BE2C (cell line): ENCODE results near the gene TFAP2C.

ENCODE experiments used
- DNase-seq: peaks from one replicate; pipeline ENCODE4 v3.0.0-alpha.2; 2020
- H3K27me3 ChIP-seq: fragments of 250-450 bp; sonication (Bioruptor Pico); 2 replicates; pipeline ENCODE4 v1.5.1; 2020; ENCODE audit warnings: mild to moderate bottlenecking
- H3K36me3 ChIP-seq: fragments of 250-450 bp; sonication (Bioruptor Pico); 2 replicates; pipeline ENCODE4 v1.5.1; 2020; ENCODE audit warnings: mild to moderate bottlenecking
- H3K4me1 ChIP-seq: fragments of 250-450 bp; sonication (Bioruptor Pico); 2 replicates; pipeline ENCODE4 v1.5.1; 2020
- H3K4me3 ChIP-seq: 2 replicates; pipeline ENCODE4 v1.5.1; 2011; ENCODE audit warnings: low read depth, low read length
- H3K9me3 ChIP-seq: fragments of 250-450 bp; sonication (Bioruptor Pico); 2 replicates; pipeline ENCODE4 v1.5.1; 2020
- CTCF ChIP-seq: IDR thresholded peaks from 2 replicates; pipeline ENCODE4 v1.5.1; 2012; ENCODE audit warnings: mild to moderate bottlenecking, low read depth, low read length

Gene TFAP2C

GRCh38 chr20:56628015-56628872, 862 bp upstream of the TFAP2C start:
- no peaks in the 10 kb centered on the region for H3K36me3 ChIP-seq
- DNase-seq = no peak
- H3K4me1 ChIP-seq = no peaks in the 10 kb centered on the region
- no peaks in the 10 kb centered on the region for H3K9me3 ChIP-seq
- no peak for TF ChIP-seq CTCF
- H3K27me3 ChIP-seq = peaks cover 87% of the 10 kb centered on the region
- H3K4me3 ChIP-seq = no peak overlapping the region

GRCh38 chr20:56629464-56630085, 469 bp downstream of the TFAP2C start:
- Histone ChIP-seq H3K9me3 (no peaks in the 10 kb centered on the region), H3K36me3 (no peaks in the 10 kb centered on the region), H3K27me3 (peaks cover 93% of the 10 kb centered on the region), H3K4me1 (no peaks in the 10 kb centered on the region), H3K4me3 (no peak overlapping the region)
- no peak for DNase-seq
- no peak for TF ChIP-seq CTCF

- no peaks in the 10 kb centered on the region for H3K4me1 ChIP-seq
These were observed 984 bp downstream of the TFAP2C start for GRCh38 chr20:56630086-56630493.

GRCh38 chr20:56630506-56631317, 1.6 kb downstream of the TFAP2C start:
- no peaks in the 10 kb centered on the region for H3K4me1 ChIP-seq
- no peak overlapping the region for H3K4me3 ChIP-seq
- H3K36me3 ChIP-seq = no peaks in the 10 kb centered on the region
- no peak for TF ChIP-seq CTCF
- no peak for DNase-seq
- no peaks in the 10 kb centered on the region for H3K9me3 ChIP-seq
- H3K27me3 ChIP-seq = peaks cover 89% of the 10 kb centered on the region

More at GRCh38 chr20:56630086-56630493, 984 bp downstream of the TFAP2C start:
- peak; percentile 34 for TF ChIP-seq CTCF
- Histone ChIP-seq H3K9me3 (no peaks in the 10 kb centered on the region), H3K4me3 (no peak overlapping the region), H3K36me3 (no peaks in the 10 kb centered on the region), H3K27me3 (peaks cover 93% of the 10 kb centered on the region)
- peak; percentile 29 for DNase-seq

DNA sequence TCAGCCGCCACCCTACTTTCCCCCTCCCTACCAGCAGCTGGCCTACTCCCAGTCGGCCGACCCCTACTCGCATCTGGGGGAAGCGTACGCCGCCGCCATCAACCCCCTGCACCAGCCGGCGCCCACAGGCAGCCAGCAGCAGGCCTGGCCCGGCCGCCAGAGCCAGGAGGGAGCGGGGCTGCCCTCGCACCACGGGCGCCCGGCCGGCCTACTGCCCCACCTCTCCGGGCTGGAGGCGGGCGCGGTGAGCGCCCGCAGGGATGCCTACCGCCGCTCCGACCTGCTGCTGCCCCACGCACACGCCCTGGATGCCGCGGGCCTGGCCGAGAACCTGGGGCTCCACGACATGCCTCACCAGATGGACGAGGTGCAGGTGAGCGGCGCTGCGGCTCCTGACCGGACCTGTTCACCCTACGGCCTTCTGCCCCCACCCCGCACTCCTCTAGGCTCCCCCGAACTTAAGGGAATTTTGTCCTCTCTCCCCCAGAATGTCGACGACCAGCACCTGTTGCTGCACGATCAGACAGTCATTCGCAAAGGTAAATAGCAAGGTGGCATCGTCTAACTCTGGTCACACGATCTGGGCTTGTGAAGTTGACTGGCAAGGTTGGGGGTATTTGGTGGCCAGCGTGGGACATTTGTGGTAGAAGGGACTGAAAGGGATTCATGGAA, 2.3 kb downstream of the TFAP2C start:
- no peaks in the 10 kb centered on the region for H3K36me3 ChIP-seq
- H3K27me3 ChIP-seq = peaks cover 85% of the 10 kb centered on the region
- no peak overlapping the region for H3K4me3 ChIP-seq

More for the DNA sequence above, 2.3 kb downstream of the TFAP2C start:
- no peak for TF ChIP-seq CTCF
- no peak for DNase-seq
- H3K4me1 ChIP-seq = no peaks in the 10 kb centered on the region
- H3K9me3 ChIP-seq = no peaks in the 10 kb centered on the region
